NCI-H1105 (cell line): ENCODE measurements around the gene ZBED4.
A peak's percentile ranks its signal among the peaks of the same experiment; 100 is the strongest.

Experiments
- DNase-seq: peaks from one replicate; lab custom pipeline; 2025; lab: John Stamatoyannopoulos, UW

ZBED4 gene

DNA sequence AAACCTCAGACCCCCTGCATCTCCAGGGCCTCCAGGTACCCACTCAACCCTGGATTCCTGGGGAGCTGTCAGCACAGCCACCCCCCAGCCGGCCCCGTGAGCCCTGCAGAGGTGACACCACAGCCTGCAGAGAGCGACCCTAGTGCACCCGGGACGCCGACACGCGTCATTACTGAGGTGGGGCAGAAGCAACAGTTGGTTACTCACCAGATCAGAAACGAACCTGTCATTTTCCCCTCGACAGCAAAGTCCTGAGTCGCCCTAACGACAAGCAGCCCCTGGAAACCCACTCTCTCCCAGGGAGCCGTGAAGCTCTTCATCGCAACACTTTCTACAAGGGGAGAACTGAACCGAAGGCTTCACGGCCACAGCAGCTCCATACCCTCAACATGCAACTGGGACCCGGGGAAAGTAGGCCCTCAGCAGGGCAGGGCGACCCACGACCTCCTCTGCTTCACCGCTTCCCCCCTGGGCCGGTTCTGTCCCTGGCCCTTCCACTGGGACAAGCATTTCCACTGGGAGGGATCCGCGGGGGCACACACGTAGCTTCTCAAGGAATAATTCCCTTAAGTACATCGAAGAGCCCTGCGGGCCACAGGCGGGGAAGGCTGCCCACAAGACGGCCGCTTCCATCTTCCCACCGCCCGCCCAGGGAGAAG lies 27.6 kb upstream of the ZBED4 start:
- DNase-seq = no peak

DNA sequence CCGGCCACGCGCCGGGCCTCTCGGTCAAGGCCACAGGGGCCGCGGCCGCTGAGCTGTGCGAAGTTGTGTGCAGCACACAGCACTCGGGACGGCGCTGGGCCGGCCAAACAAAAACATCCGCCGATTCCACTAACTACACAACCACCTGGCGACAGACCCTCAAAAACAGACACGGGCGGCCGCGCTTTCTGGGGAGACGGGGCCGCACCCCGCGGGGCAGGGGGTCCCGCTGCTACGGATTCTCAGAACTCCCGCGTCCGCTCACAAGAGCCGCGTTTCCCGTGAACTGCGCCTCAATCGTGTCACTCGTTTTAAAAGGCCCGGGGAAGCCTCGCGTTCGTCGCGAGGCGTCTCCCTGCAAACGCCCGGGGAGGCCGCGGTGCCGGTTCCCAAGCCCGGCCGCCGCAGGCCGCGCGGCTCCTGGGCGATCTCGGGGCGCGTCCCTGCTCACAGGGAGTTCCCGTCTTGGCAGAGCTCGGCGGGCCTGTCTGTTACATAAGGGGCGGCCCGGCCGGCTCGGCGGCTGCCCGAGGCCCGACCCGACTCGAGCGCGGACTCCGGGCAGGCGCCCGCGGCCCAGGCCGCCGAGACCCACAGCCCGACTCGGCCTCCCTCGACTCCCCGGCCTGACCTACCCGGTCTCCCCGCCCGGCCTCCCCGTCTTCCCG lies 26.9 kb upstream of the ZBED4 start:
- no peak for DNase-seq

DNA sequence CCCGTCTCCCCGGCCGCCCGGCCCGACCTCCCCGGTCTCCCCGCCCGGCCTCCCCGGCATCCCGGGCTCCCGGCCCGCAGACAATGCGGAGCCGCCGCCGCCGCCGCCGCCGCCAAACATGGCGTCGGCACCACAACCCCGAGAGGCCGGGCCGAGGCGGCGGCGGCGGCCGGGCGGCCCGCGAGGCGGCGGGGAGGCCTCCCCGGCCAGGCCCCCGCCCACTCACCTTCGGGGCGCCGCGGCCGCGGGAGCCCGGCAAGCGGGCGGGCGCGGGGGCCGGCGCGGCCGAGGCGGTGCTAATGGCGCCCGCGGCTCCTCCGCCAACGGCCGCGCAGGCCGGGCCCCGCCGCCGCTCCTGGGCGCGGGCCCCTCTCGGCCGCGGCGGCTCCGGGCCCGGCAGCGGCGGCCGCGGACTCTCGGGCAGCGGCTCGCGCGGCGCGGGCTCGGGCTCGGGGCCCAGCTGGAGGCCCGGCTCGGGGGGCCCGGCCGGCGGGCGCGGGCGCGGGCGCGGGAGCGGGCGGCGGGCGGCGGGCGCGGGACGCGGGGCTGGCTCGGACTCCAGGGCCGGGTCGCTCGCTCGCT lies 26.3 kb upstream of the ZBED4 start:
- DNase-seq = no peak

DNA sequence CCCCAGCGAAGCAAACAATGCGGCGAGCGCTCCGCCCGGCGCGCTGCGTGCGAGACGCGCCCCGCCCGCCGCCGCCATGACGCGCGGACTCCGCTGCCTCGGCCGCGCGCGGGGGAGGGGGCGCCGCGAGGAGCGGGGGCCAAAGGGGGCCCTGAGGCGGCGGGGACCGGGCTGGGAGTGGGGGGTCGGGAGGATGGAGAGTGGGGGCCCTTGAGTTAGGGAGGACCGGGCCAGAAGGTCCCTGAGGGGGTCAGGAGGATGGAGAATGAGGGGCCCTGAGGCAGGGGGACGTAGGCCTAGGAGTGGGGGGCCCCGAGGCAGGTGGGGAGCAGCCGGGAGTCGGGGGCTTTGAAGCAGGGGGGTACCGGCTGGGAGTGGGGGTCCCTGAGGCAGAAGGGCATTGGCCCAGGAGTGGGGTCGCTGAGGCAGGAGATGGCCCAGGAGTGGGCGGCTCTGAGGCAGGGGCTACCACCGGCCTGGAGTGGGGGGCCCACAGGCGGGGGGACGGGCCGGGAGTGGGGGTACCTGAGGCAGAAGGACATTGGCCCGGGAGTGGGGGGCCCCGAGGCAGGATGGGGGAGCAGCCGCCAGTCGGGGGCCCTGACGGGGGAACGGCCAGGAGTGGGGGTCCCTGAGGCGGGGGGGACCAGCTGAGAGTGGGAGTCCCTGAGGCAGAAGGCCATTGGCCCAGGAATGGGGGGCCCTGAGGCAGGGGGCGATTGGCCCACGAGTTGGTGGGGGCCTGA lies 25.6 kb upstream of the ZBED4 start, which contains the start of gene BRD1:
Gene BRD1, minus strand, starts transcription at position 21 of the 746 bp plus-strand sequence. CDS start 3,556 bp downstream, outside the sequence.
- peak; percentile 36 for DNase-seq

DNA sequence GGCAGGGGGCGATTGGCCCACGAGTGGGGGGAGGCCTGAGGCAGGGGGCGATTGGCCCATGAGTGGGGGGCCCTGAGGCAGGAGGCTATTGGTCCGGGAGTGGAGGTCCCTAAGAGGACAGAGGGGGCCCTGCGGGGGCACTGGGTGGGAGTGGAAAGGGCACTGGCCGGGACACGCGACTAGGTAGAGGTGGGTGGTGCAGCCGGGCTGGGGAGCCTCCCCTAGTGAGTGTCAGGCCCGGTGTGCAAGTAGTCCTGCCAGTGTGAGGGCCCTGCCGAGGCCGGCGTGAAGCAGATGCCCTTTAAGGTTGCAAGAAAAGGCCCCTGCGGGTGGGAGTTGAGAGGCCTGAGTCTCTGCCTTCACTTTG lies 25.1 kb upstream of the ZBED4 start:
- DNase-seq = no peak

DNA sequence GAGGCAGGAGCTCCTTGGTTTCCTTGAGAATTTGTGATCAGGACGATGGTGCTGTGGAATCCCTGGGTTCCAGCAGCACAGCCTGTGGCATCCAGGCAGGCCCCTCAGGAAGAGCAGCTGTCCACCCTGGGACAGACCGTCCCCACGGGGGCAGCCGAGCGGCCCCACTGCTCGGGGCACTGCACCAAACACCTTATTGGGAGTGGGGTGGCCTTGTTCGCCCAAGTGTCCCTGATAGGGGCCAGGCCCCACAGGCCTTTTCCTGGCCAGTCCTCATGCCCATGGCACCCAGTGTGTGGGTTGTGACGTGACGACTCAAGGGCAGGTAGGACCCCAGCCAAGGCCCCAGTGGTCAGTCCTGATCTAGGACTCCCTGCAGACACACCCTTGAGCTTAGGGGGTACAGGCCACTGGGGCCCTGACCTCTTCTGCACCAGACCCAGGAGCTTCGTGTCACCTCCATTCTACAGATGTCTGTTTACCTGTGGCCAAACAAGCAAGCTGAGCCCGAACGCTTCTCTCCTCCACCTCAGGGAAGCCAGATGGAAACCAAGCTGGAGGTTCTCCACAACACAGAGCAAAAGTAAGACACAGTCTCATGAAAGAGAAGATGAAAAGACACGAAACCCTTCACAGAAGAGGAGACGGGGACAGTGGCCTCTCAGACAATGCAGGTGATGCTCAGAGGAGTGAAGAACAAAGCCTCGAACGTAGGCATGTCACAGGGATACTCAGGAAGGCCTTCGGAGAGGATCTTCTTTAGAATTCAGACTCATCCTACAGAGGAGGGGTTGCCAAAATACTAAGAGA lies 24.4 kb upstream of the ZBED4 start:
- no peak for DNase-seq

DNA sequence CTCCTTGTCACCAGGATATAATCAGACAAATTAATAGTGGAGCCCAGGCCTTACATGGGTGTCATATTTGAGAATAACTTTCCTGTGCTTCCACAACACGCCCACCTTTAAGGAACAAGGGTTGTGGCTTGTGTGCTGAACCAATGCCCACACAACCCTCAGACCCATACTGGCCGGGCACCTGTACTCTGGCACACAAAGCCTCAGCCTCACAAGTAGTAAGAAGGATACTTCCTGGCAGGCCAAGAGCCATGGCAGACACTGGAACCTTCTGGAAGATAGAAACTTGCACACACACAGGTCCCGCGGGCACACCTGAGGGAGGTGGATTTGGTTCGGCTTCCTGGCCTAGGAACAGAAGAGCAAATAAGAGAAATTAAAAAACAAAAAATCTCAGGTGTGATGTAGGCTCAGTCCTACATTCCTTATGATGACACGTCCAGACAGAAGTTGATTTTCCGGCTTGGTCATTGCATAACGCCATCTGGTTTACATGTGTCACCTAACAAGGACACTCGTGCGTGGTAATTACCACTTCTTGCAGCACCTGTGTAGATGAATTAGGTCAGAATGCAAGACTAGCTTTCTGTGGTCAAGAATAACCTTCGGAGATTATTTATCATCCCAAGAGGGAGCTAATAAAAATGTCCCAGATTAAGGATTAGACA lies 20.2 kb upstream of the ZBED4 start:
- DNase-seq = no peak

DNA sequence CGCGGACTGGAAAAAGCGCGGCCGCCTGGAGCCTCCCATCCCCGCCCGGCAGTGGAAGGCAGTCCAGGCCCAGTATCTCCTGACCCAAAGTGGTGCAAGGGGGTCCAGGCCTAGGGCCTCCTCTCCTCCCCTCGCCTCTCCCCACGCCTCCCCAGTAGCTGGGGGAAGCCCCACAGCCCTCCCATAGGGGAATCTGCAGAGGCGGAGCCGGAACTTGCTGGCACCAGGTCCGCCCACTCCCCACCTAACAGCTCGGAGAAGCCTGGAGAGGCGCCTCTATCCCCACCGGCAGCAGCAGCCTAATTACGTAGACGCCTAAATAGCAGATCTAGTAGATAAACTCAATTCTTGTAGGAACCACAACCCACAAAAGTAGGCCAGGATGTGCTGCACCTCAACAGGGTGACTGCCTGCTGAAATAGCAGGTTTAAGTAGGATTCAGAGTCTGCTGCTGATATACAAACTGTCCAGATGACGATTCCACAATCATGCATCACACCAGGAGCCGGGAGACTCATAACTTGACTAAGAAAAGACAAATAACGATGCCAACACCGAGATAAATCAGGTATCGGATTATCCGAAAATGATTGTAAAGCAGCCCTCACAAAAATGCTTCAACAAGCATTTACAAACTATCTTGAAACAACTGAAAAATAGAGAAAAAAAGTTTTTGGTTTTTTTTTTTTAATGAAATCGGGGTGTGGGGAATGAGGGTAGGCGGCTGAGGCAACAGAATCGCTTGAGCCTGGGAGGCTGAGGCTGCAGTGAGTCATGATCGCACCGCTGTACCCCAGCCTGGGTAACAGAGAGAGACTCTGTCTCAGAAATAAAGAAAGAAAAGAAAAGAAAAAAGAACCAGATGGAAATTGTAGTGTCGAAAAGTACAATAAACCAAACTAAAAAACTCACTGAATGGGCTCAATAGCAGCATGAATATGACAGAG lies 14.6 kb upstream of the ZBED4 start:
- no peak for DNase-seq

DNA sequence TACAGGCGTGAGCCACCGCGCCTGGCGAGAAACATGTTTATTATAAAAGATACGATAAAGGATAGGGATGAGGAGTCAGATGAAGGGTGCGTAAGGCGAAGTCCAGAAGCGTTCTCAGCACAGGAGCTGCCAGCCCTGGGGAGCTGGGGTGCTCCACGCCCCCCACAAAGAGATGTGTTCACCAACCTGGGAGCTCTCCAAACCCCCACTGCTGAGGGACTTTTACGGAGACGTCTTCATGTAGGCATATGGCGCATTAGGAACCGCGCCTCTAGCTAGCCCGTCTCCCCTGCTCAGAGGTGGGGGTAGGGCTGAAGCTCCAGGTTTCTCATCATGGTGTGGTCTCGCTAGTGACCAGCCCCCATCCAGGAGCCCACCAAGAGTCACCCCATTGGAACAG lies 8.4 kb upstream of the ZBED4 start:
- DNase-seq = no peak

DNA sequence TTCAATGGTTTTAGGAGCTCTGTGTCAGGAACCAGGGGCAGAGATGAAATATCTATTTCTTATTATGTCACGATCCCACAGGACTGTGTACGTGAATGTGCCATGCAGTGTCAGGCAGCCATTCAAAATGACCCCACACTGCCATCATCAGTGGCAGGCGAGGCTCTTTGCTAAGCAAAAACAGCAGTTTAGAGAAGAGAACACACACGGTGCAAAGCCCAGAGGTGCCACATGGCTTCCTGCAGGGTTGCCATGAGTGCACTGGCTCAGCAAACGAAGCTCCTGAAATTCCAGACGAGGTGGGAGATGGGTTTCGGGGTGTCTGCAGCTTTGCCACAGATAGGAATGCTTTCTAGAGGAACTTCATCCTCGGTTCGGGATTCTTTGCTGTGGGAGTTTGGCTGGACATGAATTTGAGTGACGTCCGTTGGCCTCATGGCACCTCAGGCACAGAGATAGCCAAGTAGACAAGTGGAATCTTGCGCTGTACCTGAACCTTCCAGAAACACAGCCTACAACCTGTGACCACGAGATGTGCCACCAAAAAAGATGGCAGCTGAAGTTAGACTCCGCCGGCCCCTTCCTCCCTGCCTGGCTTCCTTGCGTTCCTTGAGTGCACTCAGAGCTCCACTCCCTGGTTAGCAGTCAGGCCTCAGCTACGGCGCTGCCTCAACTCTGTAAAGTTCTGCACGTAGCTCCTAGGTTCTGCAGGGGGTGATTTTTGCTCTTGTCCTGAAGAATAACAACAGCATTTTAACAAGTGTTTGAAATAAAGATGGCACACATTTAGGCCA lies 7.8 kb upstream of the ZBED4 start:
- no peak for DNase-seq

DNA sequence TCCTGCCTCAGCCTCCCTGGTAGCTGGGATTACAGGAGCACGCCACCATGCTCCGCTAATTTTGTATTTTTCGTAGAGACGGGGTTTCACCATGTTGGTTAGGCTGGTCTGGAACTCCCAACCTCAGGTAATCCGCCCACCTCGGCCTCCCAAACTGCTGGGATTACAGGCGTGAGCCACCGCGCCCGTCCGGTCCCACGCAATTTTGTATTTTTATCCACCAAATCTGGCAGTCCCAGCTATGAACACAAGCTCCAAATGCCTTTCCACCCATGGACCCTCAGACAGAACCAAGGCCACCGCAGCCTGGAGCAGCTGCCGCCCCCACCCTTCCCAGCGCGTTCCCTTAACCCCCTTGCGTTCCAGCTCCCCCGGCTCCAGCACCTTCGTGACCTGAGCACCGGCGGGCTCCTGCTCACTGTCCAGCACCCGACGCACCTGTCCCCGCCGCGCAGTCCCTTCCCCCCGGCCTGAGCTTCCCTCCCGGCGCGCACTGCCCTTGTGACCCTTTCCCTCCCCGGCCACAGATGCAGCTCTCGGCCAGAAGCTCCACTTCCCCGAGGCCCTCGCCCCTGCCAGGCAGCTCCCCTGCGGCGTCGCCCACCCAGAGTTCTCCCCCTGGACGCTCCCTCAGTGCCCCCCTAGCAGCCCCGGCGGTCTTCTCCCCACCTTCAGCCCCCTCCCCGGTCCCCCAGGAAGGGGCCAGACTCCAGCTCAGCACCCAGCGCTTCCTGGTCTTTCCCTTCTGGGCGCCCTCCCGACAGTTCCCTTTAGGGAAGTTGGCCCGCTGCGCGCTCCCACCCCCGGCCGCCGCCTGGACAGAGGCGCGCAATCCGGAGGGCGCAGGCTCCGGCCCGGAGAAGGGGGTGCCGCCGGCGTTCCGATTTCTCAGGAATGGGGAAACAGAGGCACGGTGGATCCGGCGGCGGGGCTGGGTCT lies 5.6 kb upstream of the ZBED4 start:
- DNase-seq = no peak

DNA sequence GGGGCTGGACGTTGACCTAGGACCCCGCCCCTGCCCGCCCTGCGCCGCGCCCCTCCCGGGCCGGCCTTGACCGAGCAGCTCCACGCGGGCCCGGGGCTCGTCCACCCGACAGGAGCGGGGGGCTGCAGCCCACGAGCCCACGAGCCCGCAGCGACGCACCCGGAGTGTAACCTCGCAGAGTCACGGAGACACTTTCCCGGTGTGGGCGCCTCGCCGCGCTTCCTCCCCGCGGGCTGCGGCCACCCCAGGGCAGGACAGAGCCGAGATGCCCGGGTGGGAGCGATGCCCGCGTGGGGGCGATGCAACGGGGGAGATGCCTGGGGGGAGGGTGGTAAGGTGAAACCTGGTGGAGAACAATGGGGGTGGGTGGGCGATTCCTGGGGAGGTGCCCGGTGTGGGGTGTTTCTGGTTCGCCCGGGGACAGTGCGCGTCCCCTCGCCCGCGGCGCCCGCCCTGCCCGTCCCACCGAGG lies 4.9 kb upstream of the ZBED4 start:
- DNase-seq = no peak

DNA sequence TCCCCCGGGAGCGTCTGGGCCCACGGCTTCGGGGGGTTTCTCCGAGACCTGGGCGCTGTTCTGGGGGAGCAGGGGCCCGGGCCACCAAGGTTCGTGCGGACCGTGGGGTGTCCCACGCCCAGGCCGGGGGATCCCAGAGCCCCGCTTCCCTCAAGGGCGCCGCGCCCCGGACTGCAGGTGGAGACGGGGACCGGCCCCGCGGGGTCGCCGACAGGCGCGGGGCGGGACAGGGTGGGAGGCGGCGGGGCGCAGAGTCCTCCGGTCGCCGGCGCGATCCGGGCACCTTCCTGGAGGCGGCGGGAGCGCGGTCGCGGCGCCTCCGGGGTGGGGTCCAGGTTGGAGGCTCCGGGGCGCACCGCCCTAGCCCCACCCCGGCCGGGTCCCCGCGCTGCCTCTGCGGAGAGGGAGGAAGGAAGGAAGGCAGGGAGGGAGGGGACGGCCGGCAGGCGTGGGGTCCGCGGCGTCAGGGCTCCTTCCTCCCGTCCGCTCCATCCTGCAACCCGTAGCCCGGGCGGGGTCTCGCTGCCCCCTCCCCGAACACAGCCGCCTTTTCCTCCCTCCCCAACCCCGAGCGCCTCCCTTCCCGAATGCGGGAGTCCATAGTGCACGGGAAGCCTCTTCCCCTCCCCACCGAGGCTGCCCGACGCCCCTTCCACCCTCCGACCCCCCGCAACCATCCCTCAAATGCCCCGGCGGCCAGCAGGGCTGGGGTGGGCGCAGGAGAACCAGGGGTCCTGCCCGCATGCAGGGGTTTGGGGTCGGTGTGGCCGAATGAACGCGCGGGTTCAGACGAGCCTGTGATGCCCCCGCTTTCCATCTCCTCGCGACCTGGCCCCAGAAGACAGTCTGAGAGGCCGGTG lies 4.3 kb upstream of the ZBED4 start:
- no peak for DNase-seq

DNA sequence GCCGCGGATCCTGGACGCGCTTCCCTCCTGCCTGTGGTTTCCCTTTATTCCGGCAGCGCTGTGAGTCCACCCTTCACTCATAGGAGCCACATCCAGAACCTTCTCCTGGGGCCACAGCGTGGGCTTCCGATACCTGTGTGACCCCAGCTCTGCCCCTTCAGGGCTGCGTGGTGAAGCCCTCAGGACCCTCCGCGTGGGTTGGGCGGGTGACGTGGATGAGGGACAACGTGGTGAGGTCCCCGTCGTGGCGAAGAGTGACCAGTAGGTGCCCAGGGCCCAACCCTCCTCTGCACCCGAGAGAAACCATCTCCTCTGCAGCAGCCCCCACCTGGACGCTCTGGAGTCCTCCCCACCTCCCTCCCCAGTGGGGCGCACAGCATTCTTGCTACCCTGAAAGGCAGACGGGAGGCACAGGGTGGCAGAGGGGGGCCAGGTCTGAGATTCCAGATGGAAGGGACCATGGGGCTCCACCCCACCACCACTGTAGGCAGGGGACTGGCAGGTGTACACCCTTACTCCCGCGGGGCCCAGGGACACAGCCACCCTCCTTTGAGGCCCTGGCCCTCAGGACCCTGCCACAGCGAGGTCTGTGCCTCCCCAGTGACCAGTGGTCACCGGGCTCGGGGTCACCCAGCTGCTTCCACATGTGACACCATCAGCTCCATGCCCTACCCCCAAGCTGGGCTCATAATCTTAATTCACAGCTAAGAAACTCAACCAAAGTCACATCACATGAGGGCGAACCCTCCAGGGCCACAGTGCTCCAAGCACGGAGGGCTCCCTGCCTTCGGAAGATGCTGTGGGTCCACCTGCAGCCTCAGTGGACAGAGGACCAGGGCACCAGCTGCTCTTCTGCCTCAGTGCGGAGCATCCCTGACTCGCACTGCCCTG lies 3.4 kb upstream of the ZBED4 start:
- no peak for DNase-seq

DNA sequence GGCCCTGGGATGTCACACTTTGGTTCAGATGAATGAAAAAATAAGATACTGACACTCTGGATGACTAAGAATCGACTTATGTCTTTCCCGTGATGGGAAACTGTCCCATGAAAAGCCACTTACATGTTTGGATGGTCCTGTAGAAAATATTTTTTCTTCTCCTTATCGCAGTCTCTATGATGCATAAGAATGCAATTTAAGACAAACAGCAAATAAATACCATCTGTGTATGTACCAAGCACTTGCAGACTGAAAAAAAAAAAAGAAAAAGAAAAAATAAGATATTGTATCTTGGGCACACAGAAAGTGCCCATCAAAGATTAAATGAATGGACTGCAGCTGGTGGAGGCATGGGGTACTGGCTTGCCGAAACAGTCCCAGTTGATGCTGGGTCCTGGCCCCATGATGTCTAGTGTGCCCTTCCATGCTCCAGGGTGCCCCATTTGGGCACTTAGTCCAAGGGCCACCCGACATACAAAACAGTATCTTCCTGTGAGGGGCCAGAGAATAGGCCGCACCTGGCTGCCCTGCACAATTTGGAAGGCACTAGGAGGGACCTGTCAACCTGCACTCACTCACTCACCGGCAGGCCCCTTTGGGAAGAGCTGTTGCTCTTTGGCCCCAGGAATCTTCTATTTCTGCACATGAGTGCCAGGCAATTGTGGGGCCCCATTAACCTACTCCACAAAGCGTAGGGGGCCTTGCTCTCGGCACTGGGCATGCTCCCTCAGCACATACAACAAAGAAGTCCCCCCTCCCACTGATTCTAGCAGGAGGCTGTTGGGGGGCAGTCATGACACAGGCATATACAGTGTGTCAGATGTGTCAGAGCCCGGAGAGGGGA lies 2.5 kb upstream of the ZBED4 start:
- DNase-seq = no peak
